ENCODE measurements around the gene SPEN.
"Not testable (repeated sequence)": the region's sequence is repeated elsewhere in the genome, so short reads cannot be mapped to it uniquely, and the experiment has no call there.

SPEN gene

GRCh38 chr1:15847100-15847892, at the start of gene SPEN:
SPEN (plus strand) TSS chr1:15847707; CDS start chr1:15848068, 361 bp downstream.
- peak; percentile 93 for DNase-seq (ENCODE audit: low read depth, low spot score)

- DNase-seq (ENCODE audit: low read depth, low spot score) = no peak
Measured at GRCh38 chr1:15799004-15799867, 48.3 kb upstream of the SPEN start.

- DNase-seq (ENCODE audit: low read depth, low spot score) = no peak
Measured at GRCh38 chr1:15799928-15800835, 47.3 kb upstream of the SPEN start.

- no peak for DNase-seq (ENCODE audit: low read depth, low spot score)
Measured at GRCh38 chr1:15802234-15802965, 45.1 kb upstream of the SPEN start.

GRCh38 chr1:15803380-15803779, 44.1 kb upstream of the SPEN start:
- no peak for DNase-seq (ENCODE audit: low read depth, low spot score)

- DNase-seq (ENCODE audit: low read depth, low spot score) = no peak
Measured at GRCh38 chr1:15804060-15804459, 43.4 kb upstream of the SPEN start.

- no peak for DNase-seq (ENCODE audit: low read depth, low spot score)
Measured at GRCh38 chr1:15807121-15807520, 40.4 kb upstream of the SPEN start.

- DNase-seq (ENCODE audit: low read depth, low spot score) = not testable (repeated sequence)
Measured at GRCh38 chr1:15807549-15807948, 40.0 kb upstream of the SPEN start, which contains the start of gene UQCRHL. UQCRHL (minus strand) TSS chr1:15807649; CDS start chr1:15807649, 0 bp downstream.

- DNase-seq (ENCODE audit: low read depth, low spot score) = no peak
Measured at GRCh38 chr1:15808955-15809354, 38.6 kb upstream of the SPEN start.

- DNase-seq (ENCODE audit: low read depth, low spot score) = no peak
Measured at GRCh38 chr1:15810073-15810472, 37.4 kb upstream of the SPEN start.

- no peak for DNase-seq (ENCODE audit: low read depth, low spot score)
Measured at GRCh38 chr1:15816674-15817073, 30.8 kb upstream of the SPEN start.

- DNase-seq (ENCODE audit: low read depth, low spot score) = no peak
Measured at GRCh38 chr1:15820478-15820877, 27.0 kb upstream of the SPEN start.

GRCh38 chr1:15825800-15826199, 21.7 kb upstream of the SPEN start:
- DNase-seq (ENCODE audit: low read depth, low spot score) = no peak

- no peak for DNase-seq (ENCODE audit: low read depth, low spot score)
Measured at GRCh38 chr1:15826810-15827507, 20.5 kb upstream of the SPEN start.

GRCh38 chr1:15827567-15827966, 19.9 kb upstream of the SPEN start:
- DNase-seq (ENCODE audit: low read depth, low spot score) = not testable (repeated sequence)

GRCh38 chr1:15828931-15829330, 18.6 kb upstream of the SPEN start:
- DNase-seq (ENCODE audit: low read depth, low spot score) = not testable (repeated sequence)

- no peak for DNase-seq (ENCODE audit: low read depth, low spot score)
Measured at GRCh38 chr1:15830258-15830657, 17.2 kb upstream of the SPEN start.

- no peak for DNase-seq (ENCODE audit: low read depth, low spot score)
Measured at GRCh38 chr1:15833069-15833679, 14.3 kb upstream of the SPEN start.

- no peak for DNase-seq (ENCODE audit: low read depth, low spot score)
Measured at GRCh38 chr1:15833842-15834405, 13.6 kb upstream of the SPEN start.
